Activated CD4-positive, CD25-positive, alpha-beta regulatory T cell treated with anti-CD3 and anti-CD28 coated beads, Interleukin-2, amount 50 U/mL, for 72 hours (primary cell): ENCODE measurements around the gene FAM25C.
"Not testable (repeated sequence)": the region's sequence is repeated elsewhere in the genome, so short reads cannot be mapped to it uniquely, and the experiment has no call there.

Experiments
- DNase-seq: peaks from one replicate; pipeline ENCODE4 v3.0.0; 2021

FAM25C gene

GRCh38 chr10:47947424-47947823, 52.2 kb downstream of the FAM25C start:
- DNase-seq = not testable (repeated sequence)
